ENCODE results near the gene LCE1B.

- TF ChIP-seq, protein P1, sequence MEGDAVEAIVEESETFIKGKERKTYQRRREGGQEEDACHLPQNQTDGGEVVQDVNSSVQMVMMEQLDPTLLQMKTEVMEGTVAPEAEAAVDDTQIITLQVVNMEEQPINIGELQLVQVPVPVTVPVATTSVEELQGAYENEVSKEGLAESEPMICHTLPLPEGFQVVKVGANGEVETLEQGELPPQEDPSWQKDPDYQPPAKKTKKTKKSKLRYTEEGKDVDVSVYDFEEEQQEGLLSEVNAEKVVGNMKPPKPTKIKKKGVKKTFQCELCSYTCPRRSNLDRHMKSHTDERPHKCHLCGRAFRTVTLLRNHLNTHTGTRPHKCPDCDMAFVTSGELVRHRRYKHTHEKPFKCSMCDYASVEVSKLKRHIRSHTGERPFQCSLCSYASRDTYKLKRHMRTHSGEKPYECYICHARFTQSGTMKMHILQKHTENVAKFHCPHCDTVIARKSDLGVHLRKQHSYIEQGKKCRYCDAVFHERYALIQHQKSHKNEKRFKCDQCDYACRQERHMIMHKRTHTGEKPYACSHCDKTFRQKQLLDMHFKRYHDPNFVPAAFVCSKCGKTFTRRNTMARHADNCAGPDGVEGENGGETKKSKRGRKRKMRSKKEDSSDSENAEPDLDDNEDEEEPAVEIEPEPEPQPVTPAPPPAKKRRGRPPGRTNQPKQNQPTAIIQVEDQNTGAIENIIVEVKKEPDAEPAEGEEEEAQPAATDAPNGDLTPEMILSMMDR (IDR thresholded peaks at IDR 0.05): no peak
- TF ChIP-seq POLR2A (IDR thresholded peaks at IDR 0.05) (no peak), POLR2AphosphoS5 (IDR thresholded peaks at IDR 0.05) (no peak)
These were observed 48.4 kb downstream of the LCE1B start for GRCh38 chr1:152860129-152860528.

Measured in breast epithelium (tissue), 3 donors.